ENCODE data around the gene PGM5.

Gene PGM5

DNA sequence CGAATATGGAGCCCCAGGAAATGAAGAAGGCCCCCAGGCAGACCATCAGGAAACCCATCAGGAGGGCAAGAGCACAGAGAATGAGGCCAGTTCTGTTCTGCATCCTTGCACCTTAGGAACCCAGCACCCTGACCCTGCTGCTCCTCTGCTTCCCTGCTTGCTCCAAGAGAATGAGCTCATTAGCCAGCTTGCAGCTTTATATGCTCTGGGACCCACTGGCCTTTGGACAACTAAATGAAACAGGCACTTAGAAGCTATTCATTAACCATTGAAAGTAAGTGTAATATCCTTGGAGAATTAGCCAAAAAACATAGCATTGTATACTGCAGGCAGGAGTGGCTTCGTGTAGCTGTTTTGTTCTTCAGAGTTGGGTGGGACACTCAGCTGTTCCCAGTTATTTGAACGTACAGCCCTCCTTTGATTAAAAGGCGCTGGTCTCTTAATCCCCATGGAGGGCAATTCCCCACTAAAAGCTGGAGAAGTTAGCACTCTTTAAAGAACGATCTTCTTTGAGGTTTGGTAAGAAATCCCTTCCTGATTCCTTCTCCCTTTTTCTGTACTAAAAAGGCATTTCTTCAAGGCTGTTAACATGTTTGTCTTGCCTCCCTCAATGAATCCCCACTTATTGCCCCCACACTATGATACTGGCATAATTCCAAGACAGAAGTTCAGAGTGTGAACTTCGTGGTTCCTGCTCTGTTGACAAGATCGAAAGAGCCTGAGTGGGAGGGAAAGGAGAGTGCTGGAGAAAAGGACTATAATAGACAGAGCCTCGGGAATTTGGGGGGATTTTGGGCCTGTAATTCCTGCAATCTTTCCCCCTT is 184.5 kb downstream of the PGM5 start, which contains the start of gene TMEM252:
Gene TMEM252, minus strand, starts transcription at position 172 of the 824 bp plus-strand sequence. Its CDS starts 69 bp downstream, at position 103.
- no peak for DNase-seq (ENCODE audit: low read depth)

DNA sequence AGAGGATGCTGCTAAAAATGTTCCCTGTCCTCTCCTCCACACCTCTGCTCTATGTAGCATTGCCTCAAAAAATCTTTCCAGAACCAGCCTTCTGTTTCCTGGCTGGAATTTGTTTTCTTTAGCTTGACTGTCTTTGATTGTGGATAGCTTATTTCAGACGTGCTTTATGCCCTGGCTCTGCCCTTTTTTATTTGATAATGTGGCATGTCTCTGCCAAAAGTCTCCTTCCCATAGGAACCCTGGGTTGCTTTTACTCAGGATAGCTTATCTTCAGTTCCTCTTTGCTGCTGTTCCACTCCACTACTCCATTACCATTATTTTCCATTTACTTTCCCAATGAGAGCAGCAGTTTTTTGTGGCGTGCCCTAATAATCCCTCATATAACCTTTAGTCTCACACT is 185.2 kb downstream of the PGM5 start:
- DNase-seq (ENCODE audit: low read depth) = no peak

DNA sequence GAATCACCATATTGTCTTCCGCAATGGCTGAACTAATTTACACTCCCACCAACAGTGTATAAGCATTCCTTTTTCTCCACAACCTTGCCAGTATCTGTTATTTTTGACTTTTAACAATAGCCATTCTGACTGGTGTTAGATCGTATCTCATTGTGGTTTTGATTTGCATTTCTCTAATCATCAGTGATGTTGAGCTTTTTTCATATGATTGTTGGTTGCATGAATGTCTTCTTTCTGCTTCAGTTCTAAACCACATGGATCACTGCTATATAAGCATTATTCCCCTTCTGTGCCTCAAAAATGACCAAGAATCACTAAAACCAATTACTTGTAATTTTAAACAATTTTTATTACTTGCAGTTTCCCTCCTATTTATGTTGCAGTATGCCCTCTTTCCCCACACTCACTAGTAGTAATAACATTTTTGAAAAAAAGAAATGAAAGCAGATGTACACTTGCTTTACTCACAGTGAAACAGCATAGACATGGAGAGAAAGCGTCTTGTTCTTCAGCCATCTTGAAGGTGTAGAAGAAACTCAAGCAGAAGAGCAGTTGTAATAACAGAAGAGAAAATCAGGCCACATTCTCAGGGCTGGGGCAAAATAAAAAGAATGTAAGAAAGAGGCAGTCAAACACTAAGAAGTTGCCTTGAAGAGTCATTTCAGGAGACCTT is 188.8 kb downstream of the PGM5 start:
- no peak for DNase-seq (ENCODE audit: low read depth)

DNA sequence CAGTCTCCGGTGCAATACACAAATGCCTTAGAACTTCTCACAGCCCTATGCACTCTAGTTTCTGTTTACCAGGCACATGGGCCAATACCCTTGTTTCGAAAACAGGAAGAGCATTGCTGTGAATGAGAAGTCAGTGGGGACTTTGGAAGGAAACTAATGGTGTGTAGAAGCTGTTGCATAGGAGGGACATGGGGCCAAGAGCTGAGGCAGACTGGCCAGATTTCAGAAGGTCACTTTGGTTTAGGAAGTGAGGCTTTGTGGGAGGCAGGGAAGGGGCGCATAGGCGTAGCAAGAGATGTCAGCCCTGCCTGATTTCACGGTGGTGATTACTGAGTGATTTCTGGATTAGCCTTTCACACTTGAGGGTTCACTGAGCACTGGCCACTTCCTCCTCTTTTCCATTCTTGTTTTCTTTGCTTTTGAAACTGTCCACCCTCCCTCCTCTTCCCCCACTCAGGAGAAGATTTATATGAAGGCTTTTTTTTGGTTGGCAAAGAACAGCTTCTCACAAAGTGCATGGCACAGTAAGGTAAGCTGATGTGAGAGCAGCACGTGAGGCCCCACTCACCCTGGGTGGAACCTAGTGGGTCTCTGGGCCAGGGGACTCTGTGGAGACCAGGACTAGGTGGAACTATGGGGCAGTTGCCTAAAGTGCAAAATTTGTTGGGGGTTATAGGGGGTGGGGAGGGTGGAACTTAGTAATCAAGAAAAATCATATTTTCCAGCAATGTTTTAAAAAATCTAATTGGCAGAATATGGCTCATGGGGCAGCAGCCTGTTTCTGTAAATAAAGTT is 190.4 kb downstream of the PGM5 start:
- no peak for DNase-seq (ENCODE audit: low read depth)

DNA sequence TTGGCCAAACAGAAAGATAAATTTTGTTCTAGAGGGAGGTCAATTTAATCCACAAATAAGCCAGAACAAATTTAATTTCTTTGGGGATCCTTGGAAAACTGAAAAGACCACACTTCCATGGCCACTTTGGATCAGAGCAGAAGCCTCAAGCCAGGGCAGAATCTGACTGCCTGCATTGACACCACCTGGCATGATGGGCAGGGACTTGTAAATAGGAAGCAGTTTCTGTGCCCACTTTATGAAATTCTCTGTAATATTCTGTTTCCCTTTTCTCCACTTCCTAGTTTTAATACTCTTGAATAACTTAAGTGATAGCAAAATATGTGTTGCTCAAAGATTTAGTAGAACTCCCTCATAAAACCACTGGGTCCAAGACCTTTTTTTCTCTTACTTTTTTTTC is 191.0 kb downstream of the PGM5 start:
- DNase-seq (ENCODE audit: low read depth) = no peak

DNA sequence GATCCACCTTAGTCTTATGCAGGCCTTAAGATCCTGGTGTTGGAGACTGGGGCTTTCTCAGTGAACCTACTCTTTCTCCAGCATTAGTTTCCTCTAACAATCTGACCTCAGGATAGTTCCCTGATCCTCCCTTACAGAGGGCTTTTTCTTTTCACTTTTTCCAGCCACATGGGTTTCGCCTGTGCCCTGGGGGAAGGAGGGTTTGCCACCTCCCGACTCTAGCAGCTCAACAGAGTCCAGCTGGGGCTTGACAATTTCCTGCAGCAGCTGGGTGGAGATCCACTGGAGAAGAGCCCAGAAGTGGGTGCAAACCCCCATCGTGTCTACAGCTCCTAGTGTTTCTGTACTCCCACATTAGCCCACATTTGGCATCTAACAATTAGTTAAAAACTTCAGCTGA is 191.8 kb downstream of the PGM5 start:
- DNase-seq (ENCODE audit: low read depth) = no peak

DNA sequence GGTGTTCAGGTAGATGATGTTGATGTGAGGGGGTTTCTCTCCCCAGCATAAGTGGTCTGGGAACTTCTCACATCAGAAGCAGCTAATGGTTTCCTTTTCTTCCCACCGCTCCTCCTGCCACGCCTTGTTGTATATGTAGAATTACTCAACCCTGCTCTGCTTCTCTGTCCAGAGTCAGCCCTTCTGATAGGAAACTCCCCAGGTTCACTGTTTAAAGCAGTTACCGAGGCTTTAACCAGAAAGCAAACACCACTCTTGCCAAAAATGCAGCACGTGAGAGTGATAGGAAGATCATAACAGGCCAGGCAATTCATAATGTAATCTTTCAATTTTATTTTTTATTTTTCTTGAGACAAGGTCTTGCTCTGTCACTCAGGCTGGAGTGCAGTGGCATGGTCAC is 194.8 kb downstream of the PGM5 start:
- DNase-seq (ENCODE audit: low read depth) = no peak

DNA sequence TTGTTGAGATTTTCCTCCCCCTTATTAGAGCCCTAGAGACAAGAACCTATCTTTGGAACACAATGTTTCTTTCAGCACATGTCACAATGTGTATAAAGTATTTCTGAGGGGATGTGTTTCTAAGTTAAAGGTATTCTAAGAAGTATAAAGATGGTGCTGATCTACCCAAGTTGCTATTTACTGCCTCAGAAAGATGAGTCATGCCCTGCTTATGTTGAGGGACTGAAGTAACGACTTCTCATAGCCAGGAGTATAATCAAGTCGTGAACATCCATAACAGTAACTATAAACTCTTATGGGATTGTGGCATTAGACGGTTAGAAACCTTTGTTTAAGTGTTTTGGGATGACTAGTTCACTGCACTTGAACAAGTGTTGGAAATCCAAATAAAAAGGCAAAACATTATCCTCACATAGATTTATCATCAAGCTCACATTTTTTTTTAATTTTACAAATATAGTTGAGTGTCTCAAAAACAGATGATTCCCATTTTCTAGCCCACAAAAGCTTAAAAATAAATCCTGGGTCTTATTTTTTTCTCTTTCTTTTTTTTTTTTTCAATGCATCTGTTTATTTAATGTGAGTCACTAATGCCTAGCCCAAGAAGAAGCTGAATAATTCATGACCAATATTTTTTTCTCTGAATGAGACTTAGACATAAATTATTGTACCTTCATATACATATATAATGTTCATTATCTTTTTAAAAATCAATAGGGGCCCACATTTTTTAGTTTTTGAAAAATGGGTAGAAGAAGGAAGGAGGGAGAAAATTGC is 196.5 kb downstream of the PGM5 start:
- no peak for DNase-seq (ENCODE audit: low read depth)

DNA sequence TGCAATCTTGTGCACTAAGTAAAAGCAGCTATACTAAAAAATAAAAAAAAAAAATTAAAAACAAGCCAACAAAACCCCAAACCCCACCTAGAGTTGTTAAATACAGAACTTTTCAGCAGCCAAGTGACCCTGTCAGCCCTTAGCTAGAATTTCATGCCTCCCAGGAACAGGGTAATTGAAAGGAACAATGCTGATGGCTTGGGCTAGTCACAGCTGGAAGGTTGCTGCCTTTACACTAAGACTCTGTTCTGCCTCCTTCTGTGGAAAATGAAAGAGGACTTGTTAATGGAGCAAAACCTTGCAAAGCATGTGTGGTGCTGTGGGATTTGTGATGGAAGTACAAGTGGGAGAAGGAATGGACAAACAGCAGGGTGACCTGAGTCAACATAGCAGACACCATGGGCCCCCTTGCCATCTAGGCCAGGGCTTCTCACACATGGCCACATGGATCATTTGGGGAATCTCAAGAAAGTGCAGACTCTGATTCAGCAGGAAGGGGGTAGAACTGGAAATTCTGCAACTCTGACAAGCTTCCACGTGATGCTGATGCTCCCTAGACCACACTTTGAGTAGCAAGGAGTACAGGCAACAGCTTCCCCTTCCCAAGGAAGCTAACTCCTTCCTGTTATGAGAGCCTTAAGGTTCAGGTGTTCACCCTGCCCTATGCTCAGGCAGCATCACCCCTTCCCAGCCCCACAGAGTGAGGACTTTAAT is 199.2 kb downstream of the PGM5 start:
- DNase-seq (ENCODE audit: low read depth) = no peak

DNA sequence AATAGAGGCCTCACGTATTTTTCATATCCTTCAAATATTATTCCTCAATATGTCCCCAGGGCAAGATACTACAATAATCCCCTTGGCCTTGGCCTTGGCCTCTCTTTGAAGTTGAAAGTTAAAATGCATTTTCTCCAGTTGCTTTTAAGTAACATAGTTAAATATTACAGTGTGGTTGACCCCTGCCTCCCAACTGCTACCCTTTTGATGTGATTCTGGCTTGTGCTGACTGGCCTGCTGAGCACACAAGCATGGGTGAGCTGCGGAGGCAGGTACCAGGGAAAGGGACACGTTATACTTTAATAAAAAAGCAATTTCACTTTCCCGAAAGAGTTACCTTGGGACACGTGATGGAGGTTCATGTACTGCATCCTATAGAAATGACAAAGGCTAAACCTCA is 202.1 kb downstream of the PGM5 start:
- no peak for DNase-seq (ENCODE audit: low read depth)

DNA sequence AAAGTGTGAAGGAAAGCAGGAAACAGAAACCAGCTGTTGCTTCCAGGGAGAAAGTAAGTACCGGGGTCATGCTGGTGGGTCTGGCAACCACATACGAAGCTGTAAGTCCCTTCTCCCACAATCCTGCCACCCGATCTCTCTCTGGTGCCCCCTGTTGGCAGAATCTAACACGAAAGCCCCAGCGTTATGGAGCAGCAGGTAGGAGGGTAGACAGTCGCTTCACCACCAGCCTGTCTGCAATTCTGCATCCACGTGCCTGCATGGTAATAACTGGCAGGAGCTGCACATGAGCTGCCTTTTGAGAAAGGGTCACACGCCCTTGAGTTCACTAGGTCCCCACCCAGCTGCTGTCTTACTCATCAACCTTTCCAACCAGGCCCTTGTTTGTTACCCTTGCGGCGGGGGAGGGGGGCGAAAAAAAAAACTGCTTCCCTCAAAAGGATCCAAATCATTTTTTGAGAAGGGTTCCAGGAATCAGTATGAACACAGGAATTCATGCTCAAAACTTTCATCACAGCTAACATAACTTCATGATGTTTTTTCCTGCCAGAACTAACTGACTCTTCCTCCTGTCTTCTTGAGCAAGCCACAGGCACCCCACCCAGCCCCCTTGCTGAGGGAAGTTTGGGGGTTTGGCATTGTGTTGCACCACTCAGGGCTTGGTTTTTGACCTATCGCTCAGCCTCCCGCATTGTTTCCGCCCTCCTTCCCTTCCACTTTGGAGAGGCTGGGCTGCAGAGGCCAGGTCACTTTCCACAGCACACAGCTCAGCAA is 203.8 kb downstream of the PGM5 start:
- DNase-seq (ENCODE audit: low read depth) = no peak

DNA sequence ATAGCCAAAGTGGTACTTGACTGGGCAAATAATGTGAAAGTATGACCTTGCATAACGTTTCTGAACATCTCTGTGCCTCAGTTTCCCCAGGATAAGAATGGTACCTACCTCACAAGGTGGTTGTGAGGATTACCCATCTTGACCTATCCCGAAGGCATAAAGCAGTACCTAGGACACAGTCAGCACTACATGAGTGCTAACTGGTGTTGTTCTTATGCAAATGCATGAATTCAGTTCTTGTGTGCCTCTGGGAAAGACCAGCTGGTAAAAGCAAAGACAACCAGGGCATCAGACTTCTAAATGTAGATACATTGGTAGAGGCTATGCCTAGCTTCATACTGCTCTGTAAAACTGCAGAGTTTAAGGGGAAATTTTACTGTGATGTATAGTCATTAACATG is 206.1 kb downstream of the PGM5 start:
- DNase-seq (ENCODE audit: low read depth) = no peak

DNA sequence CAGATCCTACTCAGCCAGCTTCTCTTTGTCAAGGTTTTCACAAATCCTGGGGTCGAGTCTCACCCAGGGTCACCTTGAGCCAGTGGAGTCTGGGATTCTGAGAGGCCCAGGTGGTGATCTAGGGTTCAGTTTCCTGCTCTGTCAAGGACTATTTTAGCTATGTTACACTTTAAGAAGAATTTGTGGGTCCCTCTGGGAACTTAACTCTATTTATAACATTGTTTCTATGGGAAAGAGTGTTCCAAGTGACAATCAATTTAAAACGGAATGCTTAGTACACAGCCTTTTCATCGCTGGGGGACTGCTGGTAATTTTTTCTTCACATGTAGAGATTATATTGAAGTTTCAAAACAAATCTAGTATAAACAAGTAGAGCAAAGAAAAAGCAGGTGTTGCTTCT is 211.2 kb downstream of the PGM5 start:
- no peak for DNase-seq (ENCODE audit: low read depth)

DNA sequence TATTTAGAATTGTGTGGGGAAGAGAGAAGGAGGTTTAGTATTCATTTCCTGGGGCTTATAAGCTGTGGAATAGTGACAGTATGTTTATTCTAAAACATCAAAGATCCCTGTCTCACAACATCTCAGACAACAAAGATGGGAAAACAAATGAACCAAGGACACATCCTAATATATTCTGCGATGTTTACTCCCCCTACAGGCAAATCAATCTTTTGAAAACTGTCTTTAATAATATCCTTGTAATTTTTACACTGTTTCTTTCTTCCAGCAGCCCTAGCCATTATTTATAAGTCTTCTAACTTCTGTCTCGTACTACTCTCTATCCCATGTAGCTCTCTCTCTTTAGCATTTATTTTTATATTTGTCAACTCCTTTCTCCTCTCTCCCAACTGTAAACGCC is 217.7 kb downstream of the PGM5 start:
- DNase-seq (ENCODE audit: low read depth) = no peak

DNA sequence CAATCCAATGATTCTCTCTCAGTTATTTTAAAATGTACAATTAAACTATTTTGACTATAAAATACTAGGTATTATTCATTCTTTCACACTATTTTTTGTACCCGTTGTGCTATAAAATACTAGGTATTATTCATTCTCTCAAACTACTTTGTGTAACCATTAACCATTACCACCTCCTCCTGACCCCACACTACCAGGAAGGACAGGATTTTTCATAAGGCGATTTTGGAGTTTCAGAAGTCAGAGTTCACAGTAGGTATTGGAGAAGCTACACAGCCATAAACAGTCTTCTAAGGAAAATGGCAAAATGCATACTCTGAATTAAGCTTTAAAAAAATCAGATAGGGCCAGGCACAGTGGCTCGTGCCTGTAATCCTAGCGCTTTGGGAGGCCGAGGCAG is 219.4 kb downstream of the PGM5 start:
- no peak for DNase-seq (ENCODE audit: low read depth)

DNA sequence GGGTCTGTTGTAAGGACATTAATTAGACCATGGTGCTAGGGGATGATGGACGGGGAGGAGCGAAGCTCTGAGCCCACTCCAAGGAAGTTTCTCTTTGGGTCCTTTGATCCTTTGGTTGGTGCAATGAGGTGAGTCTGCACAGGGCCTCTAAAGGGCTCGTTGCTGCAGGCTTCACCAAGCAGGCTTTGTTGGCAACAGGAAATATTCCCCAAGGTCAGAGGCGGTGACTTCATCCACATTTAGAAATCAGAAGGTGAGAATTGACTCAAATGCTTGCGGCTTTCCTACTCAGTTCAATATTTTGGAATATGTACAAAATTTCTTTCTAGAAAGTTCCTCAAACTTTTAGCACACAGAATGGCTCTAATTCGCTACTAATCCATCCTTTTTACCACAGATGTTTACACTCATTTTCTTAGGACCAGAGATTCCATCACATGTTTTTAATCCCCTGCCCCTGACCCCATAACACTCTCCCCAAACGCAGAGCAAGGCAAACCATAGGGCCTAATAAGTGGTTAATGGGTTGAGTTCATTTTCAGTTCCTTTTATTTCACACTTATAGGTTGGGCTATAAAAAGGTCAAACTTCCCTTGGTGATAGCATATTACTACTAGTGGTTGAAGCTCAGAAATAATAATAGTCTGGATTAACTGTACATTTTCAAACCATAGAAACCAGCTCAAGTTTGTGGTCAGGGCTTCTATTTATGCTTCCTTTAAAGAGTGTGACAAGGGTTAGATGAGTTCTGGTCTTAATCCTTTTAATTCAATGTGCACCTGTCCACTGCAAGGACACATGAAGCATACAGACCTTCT is 221.6 kb downstream of the PGM5 start:
- DNase-seq (ENCODE audit: low read depth) = no peak
